SW 1271 (cell line): Measurements from ENCODE around the gene SPOCD1.

ENCODE experiments used
- DNase-seq, 2 experiments: peaks; one replicate each; lab custom pipeline; 2025; lab: John Stamatoyannopoulos, UW

SPOCD1 gene

DNA sequence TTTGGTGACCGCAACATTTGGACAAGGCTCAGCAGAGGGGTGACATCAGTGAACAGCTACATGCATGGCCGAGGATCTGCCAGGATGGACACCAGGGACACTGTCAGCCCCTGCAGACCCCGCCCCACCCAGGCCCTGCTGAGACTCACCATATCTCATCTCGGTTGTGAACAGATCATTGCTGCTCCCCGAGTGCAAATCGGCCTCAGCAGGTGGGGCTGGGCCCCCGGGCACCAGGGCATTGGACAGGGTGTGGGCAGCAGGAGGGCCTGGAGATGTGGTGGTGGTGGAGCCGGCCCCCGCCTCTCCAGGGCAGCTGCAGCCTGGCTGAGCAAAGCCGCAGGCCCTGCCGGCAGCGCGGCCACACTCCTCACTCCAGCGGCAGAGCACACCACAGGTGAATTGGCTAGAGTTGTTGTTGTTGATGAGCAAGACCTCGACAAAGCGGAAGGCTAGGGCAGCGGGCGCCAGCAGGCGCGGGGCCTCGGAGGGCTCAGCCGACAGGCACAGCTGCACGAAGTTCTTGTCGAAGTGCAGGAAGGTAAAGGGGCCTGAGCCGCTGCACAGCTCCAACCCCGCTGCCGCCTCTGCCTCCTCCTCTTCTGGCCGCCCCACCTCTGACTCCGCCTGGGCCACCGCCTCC lies 59.9 kb downstream of the SPOCD1 start:
- no peak for DNase-seq

GRCh38 chr1:31755197-31755611 lies 60.6 kb downstream of the SPOCD1 start:
- DNase-seq: no peak

- DNase-seq: no peak
Measured at GRCh38 chr1:31754397-31754796, 61.4 kb downstream of the SPOCD1 start.

DNA sequence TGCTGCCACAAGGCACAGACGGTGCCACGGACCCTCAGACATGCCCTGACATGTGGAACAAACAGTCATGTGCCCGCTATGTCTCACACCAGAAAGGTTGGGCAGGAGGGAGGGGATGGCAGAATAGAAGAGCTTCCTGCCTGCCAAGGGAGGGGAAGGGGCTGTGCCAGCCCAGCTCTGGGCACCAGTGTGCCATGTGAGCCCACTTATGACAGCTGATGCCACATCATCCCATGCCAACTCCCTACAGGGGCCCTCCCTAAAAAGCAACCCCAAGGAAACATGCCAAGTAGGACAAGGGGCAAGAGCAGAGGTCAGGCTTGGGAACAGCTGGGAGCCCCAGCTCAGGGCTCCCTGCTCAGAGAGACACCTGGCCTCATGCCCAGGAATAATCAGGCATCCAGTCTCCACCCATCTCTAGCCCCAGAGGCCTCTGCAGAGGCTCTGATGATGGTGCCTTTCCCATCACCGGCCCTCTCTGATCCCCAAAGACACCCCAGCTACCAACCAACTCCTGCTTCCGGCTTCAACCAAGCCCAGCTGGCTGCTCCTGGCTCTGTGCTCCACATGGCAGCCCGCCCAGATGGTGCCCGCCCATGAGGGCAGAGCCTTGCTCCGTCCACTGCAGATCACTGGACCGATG lies 62.0 kb downstream of the SPOCD1 start:
- DNase-seq: no peak

DNA sequence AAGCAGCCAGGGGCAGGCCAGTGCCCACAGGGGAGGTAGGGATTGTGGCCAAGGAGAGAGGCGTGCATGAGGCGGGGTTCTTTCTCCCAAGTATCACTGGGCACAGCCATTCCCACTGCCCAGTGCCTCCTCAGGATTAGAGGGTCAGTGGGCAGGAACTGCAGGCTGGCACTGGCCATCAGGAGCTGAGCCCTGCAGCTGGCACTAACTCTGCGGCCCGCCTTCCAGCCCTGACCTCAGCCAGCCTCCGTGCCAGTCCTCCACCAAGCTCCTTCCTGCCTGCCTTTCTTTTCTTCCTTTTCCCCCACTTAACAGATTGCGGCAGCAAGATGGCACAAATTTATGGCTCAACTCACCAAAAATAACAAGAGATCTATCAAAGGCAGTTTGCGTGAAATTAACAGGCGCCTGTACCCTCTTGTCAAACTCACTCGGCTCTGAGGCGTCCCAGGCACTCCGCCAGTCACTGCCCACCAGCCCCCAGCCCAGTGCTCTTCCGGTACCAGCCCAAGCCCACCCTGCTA lies 62.8 kb downstream of the SPOCD1 start:
- no peak for DNase-seq

- no peak for DNase-seq
Measured at GRCh38 chr1:31752258-31752657, 63.6 kb downstream of the SPOCD1 start.

GRCh38 chr1:31751822-31752241 lies 64.0 kb downstream of the SPOCD1 start:
- no peak for DNase-seq

DNA sequence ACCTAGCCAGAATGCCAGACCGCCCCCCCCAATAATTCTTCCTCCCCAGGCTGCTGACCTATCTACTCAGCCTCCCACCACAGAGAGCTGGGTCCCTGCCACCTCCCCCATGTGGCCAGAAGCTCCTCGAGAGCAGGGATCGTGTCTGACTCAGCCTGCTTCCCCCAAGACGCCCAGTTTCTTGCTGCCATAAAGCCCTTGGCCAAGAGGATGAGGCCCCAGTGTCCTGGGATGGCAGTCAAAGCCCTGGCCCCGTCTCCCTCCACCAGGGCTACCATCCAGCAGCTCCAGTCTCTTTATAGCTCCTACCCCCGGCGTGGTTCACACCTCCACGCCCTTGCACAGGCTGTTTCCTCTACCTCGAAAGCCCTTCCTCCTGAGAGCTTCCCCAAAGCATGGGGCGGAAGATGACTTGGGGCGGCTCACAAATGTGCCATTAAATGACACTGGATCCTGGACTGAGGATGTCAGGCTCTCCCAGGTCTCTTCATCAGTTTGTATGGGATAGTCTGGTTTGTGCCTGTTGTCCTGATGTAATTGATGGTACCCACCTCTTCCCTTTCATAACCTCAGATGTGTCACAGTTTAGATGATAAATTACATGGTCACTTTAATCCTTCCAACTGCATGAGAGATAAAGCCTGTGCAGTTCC lies 64.8 kb downstream of the SPOCD1 start:
- DNase-seq: no peak

- DNase-seq: no peak
Measured at GRCh38 chr1:31749785-31750735, 65.8 kb downstream of the SPOCD1 start.

- DNase-seq: no peak
Measured at GRCh38 chr1:31748365-31748764, 67.5 kb downstream of the SPOCD1 start.

DNA sequence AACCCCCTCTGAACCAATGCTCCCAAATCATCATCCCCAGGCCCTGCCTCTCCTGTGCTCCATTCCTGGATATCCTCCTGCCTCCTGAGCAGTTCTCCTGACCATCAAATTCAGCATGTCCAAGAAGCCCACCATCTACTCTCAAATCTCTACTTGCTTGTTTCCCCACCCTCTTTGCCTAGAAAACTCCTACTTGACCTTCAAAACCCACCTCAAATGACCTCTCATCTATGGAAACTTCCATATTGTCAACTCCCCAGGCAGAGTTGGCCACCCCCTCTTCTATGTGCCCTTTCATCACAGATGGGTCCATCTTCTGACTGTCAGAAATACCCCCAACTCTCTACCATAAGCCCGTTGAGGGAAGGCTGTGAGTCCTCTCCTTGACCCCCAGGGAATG lies 68.5 kb downstream of the SPOCD1 start:
- no peak for DNase-seq

GRCh38 chr1:31746687-31747086 lies 69.1 kb downstream of the SPOCD1 start:
- DNase-seq: no peak

DNA sequence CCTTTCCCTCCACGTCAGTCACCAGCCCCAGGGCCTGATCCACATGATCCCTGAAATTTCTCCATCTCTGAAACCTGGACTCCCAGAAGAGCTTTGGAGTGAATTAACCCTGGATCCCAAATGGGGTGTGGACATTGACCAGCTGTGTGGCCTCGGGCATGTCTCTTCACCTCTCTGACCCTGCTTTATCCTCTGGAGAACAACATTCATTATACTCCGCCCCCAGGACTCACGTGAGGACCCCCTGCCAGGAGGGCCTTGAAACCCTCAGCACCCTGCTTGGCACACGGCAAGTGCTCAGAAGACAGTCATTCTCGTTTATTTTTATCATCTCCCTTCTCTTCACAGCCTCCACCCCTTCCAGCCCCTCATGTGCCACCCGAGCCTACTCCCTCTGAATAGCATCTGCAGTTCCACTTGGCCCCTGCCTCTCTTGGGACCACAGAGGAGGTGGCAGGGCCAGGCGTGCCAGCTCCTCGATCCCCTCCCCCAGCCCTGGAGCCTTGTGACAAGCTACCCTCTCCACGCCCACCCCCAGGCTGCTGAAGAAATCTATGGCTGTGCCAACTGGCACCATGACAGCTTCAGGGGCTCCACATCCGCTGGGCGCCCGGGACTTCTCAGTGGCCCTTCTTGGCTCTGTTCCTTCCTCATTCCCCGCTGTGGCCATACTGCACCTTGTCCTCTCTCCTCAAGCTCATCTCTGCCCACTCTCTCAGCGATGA lies 69.7 kb downstream of the SPOCD1 start:
- no peak for DNase-seq

DNA sequence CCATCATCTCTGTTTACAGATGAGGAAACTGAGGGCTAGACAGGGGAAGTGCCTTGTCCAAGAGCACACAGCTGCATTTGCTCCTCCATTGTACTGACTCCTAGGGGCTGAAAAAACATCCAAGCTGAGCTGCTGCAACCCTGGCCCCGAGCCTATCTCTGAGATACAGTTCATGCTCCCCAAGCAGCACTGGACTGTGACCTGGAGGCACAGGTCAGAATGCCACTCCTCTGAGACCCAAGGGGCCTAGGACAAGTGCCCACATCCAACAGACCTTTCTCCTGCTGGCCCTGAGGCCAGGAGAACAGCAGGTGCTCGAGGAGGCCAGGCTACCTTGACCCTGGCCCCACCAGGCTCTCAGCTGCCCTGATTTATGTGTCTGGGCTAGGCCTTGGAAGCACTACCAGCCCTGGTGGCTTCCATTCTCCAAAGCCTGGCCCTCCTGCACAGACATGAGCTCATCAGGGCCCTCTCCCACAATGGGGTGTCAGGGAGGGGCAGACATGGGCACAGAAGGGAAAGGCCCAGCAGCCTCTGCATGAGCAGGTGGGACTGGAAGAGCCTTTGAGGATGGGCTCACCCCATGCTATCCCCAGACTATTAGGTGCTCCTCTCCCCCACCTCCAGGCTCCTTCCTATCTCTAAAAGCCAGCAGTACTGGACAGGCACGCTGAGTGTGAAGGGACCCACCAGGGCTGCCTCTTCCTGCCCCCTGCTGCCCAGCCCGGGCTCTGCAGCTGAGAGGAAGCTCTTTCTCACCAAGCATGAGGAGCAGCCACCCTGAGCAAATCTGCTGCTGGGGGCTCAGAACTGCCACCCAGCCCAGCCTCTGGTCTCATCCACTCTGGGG lies 70.5 kb downstream of the SPOCD1 start:
- peak in 1 of 2 experiments; percentile 15 for DNase-seq

DNA sequence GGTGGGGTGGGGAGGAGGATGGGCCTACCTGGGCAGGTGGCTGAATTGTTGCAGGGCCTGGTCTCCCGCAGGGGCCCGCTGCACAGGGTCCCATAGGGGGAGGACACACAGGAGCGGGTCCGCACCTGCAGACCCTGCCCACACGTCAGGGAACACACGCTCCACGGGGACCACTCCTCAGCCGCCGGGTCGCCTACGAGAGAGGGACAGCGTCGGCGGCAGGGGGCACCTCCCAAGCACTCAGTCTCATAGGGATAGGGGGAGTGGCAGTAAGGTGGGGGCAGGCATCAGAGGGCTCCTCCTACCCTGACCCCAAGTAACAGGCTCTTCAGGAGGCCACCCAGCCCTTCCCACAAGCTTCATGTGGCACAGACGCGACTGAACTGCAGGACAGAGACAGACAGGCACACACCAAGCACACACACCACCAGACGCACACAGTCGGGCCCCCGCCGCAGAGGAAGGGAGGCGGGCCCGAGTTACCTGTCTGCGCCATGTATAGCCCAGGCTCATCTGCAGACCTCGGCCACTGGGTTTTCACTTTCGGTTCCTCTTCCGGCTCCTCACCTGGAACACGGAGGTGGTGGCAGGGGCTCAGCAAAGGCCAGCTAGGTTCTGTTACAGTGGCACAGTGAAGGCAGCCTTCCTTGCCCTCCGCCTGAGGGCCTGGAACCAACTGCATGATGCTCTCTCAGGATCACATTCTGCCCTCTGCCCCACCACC lies 71.5 kb downstream of the SPOCD1 start:
- no peak for DNase-seq

DNA sequence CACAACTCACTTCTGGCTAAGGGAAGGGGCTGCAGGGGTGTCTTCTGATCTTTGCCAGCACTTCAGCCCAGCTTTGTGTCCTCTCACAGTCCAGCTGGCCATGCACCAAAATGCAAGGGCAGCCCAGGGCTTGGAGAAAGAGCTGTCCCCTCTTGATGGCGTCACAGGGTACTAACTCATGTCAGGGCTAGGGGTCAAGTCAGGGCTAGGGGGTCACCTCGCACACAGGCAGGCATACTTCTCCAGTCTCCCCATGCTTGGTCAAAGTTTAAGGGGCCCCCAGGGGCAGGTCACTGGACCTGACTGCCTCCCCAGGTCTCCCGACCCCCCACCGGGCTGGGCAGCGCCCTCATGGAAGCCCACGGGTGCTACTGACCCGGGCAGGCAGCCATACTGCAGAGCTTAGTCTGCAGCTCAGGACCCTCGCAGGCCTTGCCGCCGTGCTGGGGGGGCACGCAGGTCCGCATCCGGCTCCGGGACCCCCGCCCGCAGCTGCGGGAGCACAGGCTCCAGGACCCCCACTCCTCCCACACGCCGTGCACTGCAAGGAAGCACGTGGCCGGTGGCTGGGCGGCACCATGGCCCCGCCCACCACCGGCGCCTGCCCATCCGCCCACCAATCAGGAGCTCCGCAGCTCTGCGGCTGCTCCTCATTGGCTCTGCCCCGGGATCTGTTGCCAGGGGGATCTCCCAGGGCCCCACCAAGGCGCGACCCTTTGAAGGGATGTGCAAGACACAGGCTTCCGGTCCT lies 73.2 kb downstream of the SPOCD1 start:
- no peak for DNase-seq
